Measurements from ENCODE around the gene CD247. TPM values are rescaled to one million over a fixed set of nuclear protein-coding genes. Genes with fewer than 3 reads are reported as not detected.

The CD247 gene
- total and polyA plus RNA-seq, 2 experiments from 2014 or later: not detected

DNA sequence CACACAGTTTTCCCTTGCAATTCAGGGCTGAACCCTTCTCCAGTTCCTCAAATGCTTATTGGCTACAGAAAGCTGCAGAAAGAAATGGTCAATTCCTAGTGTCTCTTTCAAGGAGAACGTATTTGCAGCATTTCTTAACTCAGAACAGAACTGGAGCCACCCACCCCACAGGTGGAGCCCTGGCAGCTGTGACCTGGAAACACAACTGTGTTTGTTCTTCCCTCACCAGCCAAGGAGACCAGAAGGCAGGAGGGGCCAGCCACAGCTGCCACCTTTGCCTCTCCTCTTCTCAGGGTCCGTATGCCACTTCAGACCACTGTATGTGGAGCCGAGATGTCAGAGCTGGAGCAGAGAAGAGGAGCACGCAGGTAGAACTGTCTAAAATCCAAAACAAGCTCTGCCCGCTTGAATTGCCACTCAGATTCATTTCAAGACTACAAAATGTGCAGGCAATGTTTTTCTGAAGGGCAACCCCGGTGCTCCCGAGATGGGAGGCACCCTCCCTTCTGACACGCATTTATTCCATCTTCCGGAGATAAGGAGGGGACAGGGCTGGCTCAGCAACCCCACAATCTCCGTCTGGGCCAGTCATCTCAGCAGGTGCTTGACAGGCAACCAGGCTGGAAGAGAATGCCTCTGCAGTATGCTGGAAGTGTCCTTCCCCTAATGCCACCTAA lies 16.7 kb downstream of the CD247 start:
- Histone ChIP-seq H3K27ac (no peak overlapping the region), H3K4me3 (no peak overlapping the region), H2AFZ (no peak overlapping the region), H3K27me3 (peaks cover 4% of the 10 kb centered on the region), H3K4me2 (no peak overlapping the region), H3K36me3 (replicated peaks; ENCODE audit: insufficient read depth, low read depth) (no peaks in the 10 kb centered on the region), H3K4me1 (ENCODE audit: insufficient read depth) (no peaks in the 10 kb centered on the region), H4K20me1 (ENCODE audit: insufficient read depth, poor library complexity, severe bottlenecking) (no peaks in the 10 kb centered on the region), H3K9me3 (ENCODE audit: low read depth) (no peaks in the 10 kb centered on the region), H3K79me2 (no peaks in the 10 kb centered on the region), H3K9me2 (replicated peaks; ENCODE audit: insufficient read depth) (no peaks in the 10 kb centered on the region)
- no peak for DNase-seq (ENCODE audit: low spot score)
- TF ChIP-seq, protein P1, sequence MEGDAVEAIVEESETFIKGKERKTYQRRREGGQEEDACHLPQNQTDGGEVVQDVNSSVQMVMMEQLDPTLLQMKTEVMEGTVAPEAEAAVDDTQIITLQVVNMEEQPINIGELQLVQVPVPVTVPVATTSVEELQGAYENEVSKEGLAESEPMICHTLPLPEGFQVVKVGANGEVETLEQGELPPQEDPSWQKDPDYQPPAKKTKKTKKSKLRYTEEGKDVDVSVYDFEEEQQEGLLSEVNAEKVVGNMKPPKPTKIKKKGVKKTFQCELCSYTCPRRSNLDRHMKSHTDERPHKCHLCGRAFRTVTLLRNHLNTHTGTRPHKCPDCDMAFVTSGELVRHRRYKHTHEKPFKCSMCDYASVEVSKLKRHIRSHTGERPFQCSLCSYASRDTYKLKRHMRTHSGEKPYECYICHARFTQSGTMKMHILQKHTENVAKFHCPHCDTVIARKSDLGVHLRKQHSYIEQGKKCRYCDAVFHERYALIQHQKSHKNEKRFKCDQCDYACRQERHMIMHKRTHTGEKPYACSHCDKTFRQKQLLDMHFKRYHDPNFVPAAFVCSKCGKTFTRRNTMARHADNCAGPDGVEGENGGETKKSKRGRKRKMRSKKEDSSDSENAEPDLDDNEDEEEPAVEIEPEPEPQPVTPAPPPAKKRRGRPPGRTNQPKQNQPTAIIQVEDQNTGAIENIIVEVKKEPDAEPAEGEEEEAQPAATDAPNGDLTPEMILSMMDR (IDR thresholded peaks at IDR 0.05; ENCODE audit: poor library complexity): no peak
- no peak for TF ChIP-seq EZH2 (IDR thresholded peaks at IDR 0.05; ENCODE audit: borderline replicate concordance)
- TF ChIP-seq EZH2phosphoT487 (IDR thresholded peaks at IDR 0.05; ENCODE audit: low read depth, severe bottlenecking, unreplicated experiment): no peak
- WGBS (ENCODE audit: low lambda C conversion rate, missing lambda C conversion rate): 57% methylated on average over 10 of the region's 10 CpGs

DNA sequence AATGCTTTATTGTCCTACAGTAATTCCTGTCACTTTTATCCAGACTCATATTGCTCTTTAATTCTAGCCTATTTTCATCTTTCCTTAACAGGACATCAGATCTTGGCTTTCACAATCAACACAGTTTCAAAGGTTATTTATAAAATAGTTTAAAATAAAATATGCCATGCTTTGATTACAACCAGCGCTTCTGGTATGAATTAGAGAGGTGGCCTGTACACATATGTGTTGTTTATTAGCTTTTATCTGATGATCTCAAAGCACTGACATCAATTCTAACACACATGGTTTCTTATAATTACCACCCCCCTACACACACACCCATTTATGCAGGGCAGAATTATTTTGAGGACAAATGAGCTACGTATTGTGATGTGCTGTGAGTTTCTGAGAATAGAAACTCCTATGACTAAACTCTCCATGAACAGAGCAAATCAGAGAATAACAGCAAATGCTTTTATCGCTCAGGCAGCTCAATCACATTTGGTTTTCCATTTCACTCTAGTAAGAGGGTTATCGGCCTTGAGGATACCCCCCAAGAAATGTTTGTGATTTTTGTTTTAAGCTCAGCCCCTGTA lies 18.0 kb downstream of the CD247 start:
- Histone ChIP-seq H3K4me1 (ENCODE audit: insufficient read depth) (no peaks in the 10 kb centered on the region), H3K27me3 (peaks cover 10% of the 10 kb centered on the region), H3K4me3 (no peak overlapping the region), H2AFZ (no peak overlapping the region), H3K9me2 (replicated peaks; ENCODE audit: insufficient read depth) (no peaks in the 10 kb centered on the region), H3K79me2 (no peaks in the 10 kb centered on the region), H4K20me1 (ENCODE audit: insufficient read depth, poor library complexity, severe bottlenecking) (no peaks in the 10 kb centered on the region), H3K9me3 (ENCODE audit: low read depth) (no peaks in the 10 kb centered on the region), H3K36me3 (replicated peaks; ENCODE audit: insufficient read depth, low read depth) (no peaks in the 10 kb centered on the region), H3K27ac (no peak overlapping the region), H3K4me2 (no peak overlapping the region)
- WGBS (ENCODE audit: low lambda C conversion rate, missing lambda C conversion rate): 90% methylated on average over 4 of the region's 4 CpGs
- TF ChIP-seq, protein P1 (IDR thresholded peaks at IDR 0.05; ENCODE audit: poor library complexity): no peak
- no peak for TF ChIP-seq EZH2 (IDR thresholded peaks at IDR 0.05; ENCODE audit: borderline replicate concordance)
- no peak for TF ChIP-seq EZH2phosphoT487 (IDR thresholded peaks at IDR 0.05; ENCODE audit: low read depth, severe bottlenecking, unreplicated experiment)
- no peak for DNase-seq (ENCODE audit: low spot score)

DNA sequence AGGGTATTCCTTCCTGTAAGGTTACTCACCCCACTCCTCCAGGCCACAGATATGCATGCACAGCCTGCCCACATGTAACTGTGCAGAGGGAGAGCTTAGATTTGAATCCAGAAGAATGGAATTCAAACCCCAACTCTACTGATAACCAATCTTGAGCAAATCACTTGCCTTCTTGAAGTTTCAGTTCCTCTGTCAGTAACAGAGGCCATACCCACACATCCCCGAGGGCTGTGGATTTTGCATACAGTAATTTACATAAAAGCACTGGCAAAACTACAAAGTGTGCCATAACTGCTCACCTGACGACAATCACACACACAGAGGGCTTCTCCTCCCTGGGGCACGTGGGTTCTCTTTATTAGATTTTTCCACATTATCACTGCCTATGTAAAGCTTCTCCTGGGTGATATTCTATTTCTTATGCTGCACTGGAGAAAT lies 18.6 kb downstream of the CD247 start:
- H3K4me1 ChIP-seq (ENCODE audit: insufficient read depth): no peaks in the 10 kb centered on the region
- H3K9me3 ChIP-seq (ENCODE audit: low read depth): no peaks in the 10 kb centered on the region
- no peak overlapping the region for H3K4me3 ChIP-seq
- DNase-seq (ENCODE audit: low spot score): no peak
- H3K9me2 ChIP-seq (replicated peaks; ENCODE audit: insufficient read depth): no peaks in the 10 kb centered on the region
- H4K20me1 ChIP-seq (ENCODE audit: insufficient read depth, poor library complexity, severe bottlenecking): no peaks in the 10 kb centered on the region
- whole genome bisulfite sequencing (ENCODE audit: low lambda C conversion rate, missing lambda C conversion rate): 59% methylated on average over 3 of the region's 3 CpGs
- H3K27ac ChIP-seq: no peak overlapping the region
- no peak overlapping the region for H2AFZ ChIP-seq
- no peaks in the 10 kb centered on the region for H3K79me2 ChIP-seq
- TF ChIP-seq EZH2phosphoT487 (IDR thresholded peaks at IDR 0.05; ENCODE audit: low read depth, severe bottlenecking, unreplicated experiment) (no peak), EZH2 (IDR thresholded peaks at IDR 0.05; ENCODE audit: borderline replicate concordance) (no peak)
- TF ChIP-seq, protein P1 (IDR thresholded peaks at IDR 0.05; ENCODE audit: poor library complexity): no peak
- no peaks in the 10 kb centered on the region for H3K36me3 ChIP-seq (replicated peaks; ENCODE audit: insufficient read depth, low read depth)
- no peak overlapping the region for H3K4me2 ChIP-seq
- peaks cover 12% of the 10 kb centered on the region for H3K27me3 ChIP-seq
